Upper lobe of left lung (tissue), 6 donors: ENCODE data around the gene REV3L. TPM values are rescaled to one million over a fixed set of nuclear protein-coding genes. Genes with fewer than 3 reads are reported as not detected.

ENCODE experiments used
- ATAC-seq, 2 donors: fragments of 200-7000 bp; cut with Tn5 transposase; one replicate each; pipeline ENCODE4 v1.9.1; 2022; ENCODE audit warnings: mild to moderate bottlenecking in 2 of 2, moderate library complexity in 2 of 2; ENCODE audit not compliant: low FRiP score in 2 of 2
- DNase-seq, 2 donors: peaks; one replicate each; pipeline ENCODE4 v3.0.0-alpha.2; 2019 to 2020
- H3K27ac ChIP-seq, 4 donors: fragments of 200-600 bp; sonication (generic); one replicate each; pipeline ENCODE4 v1.5.1; 2016 to 2019
- H3K27me3 ChIP-seq, 4 donors: fragments of 200-600 bp; sonication (generic); one replicate each; pipeline ENCODE4 v1.5.1; 2017 to 2019
- H3K36me3 ChIP-seq, 4 donors: fragments of 200-600 bp; sonication (generic); one replicate each; pipeline ENCODE4 v1.5.1; 2016 to 2019
- H3K4me1 ChIP-seq, 4 donors: fragments of 200-600 bp; sonication (generic); one replicate each; pipeline ENCODE4 v1.5.1; 2018 to 2019
- H3K4me3 ChIP-seq, 4 donors: fragments of 200-600 bp; sonication (generic); one replicate each; pipeline ENCODE4 v1.5.1; 2017 to 2019; ENCODE audit warnings: mild to moderate bottlenecking in 2 of 4, moderate library complexity in 1 of 4
- H3K9me3 ChIP-seq, 4 donors: fragments of 200-600 bp; sonication (generic); one replicate each; pipeline ENCODE4 v1.5.1; 2018 to 2019
- CTCF ChIP-seq, 6 experiments: fragments of 450-650 bp in 4 of 6; fragments of 200-600 bp in 2 of 6; sonication (generic) in 2 of 6; IDR thresholded peaks; one replicate each; pipeline ENCODE4 v1.5.1; 2016 to 2019; ENCODE audit warnings: antibody characterized with exemption in 6 of 6
- EP300 ChIP-seq, 4 donors: sonication (generic); formaldehyde crosslinking; IDR thresholded peaks; one replicate each; pipeline ENCODE4 v1.5.1; 2017; ENCODE audit warnings: antibody characterized with exemption in 4 of 4, control low read depth in 2 of 4
- POLR2A ChIP-seq, 4 donors: fragments of 450-650 bp; IDR thresholded peaks; one replicate each; pipeline ENCODE4 v1.5.1; 2016 to 2017; ENCODE audit warnings: antibody characterized with exemption in 4 of 4, mild to moderate bottlenecking in 2 of 4
- POLR2AphosphoS5 ChIP-seq, 2 donors: sonication (generic); formaldehyde crosslinking; IDR thresholded peaks; one replicate each; pipeline ENCODE4 v1.5.1; 2017; ENCODE audit warnings: antibody characterized with exemption in 2 of 2
- WGBS, 2 donors: methylation state at CpG; one replicate each; pipeline ENCODE4 v1.1.5; 2017 to 2018; 5-methylcytosine and 5-hydroxymethylcytosine counted together
- total RNA-seq, 6 donors: library from RNA; depleted of rRNA in 4 of 6; stranded (reverse); fragments of >200 nt in 4 of 6; gene quantifications; one replicate each; pipeline versions ENCODE4 v1.1.0 to v1.2.1, GENCODE V29; 2016 to 2021
- donor health status: DM: no; HTN: no; CAD: no; lungs with moderate emphysema.
- donor health status: DM: no; HTN: yes; CAD: no; lungs with severe emphysema.

REV3L gene
- total RNA-seq, 6 donors from 2014 or later: 29.7 to 106 (median 38.0) TPM

GRCh38 chr6:111276335-111276734 lies 206.7 kb downstream of the REV3L start:
- DNase-seq (no peak), ATAC-seq (no peak)
- no peaks in the 10 kb centered on the region for H3K4me1 ChIP-seq
- H3K27ac ChIP-seq: no peak overlapping the region
- H3K9me3 ChIP-seq: peaks cover 16 to 23% (median 20%) of the 10 kb centered on the region in 4 donors
- peaks cover 21 to 66% (median 33%) of the 10 kb centered on the region in 4 donors for H3K36me3 ChIP-seq
- no peak overlapping the region for H3K4me3 ChIP-seq
- TF ChIP-seq POLR2A (IDR thresholded peaks at IDR 0.05): no peak
- 92 to 100% methylated on average over 2 of the region's 2 CpGs for WGBS, 2 donors
- H3K27me3 ChIP-seq: no peaks in the 10 kb centered on the region

GRCh38 chr6:111274593-111275217 lies 208.3 kb downstream of the REV3L start:
- TF ChIP-seq POLR2AphosphoS5 (IDR thresholded peaks at IDR 0.05): no peak
- TF ChIP-seq EP300 (IDR thresholded peaks at IDR 0.05): no peak
- no peak for TF ChIP-seq POLR2A (IDR thresholded peaks at IDR 0.05)
- no peak for TF ChIP-seq CTCF (IDR thresholded peaks at IDR 0.05)
- 97 to 98% methylated on average over 3 of the region's 3 CpGs for WGBS, 2 donors
- H3K4me1 ChIP-seq: no peaks in the 10 kb centered on the region
- H3K27me3 ChIP-seq: no peaks in the 10 kb centered on the region
- no peak overlapping the region for H3K4me3 ChIP-seq
- ATAC-seq (no peak), DNase-seq (no peak)
- no peak overlapping the region for H3K27ac ChIP-seq
- peaks cover 16 to 23% (median 20%) of the 10 kb centered on the region in 4 donors for H3K9me3 ChIP-seq
- peaks cover 21 to 64% (median 36%) of the 10 kb centered on the region in 4 donors for H3K36me3 ChIP-seq

- no peak for ATAC-seq
- Histone ChIP-seq H3K4me3 (no peak overlapping the region), H3K27ac (no peak overlapping the region), H3K4me1 (no peaks in the 10 kb centered on the region), H3K9me3 (peaks cover 14 to 19% (median 16%) of the 10 kb centered on the region in 4 donors), H3K36me3 (peaks cover 7 to 46% (median 30%) of the 10 kb centered on the region in 4 donors), H3K27me3 (no peaks in the 10 kb centered on the region)
- TF ChIP-seq POLR2AphosphoS5 (IDR thresholded peaks at IDR 0.05): no peak
- 95 to 100% methylated on average over 4 of the region's 4 CpGs for WGBS, 2 donors
- no peak for DNase-seq
These were observed 212.9 kb downstream of the REV3L start for GRCh38 chr6:111270121-111270520.

- 89 to 90% methylated on average over 1 of the region's 1 CpG for WGBS, 2 donors
- no peak for ATAC-seq
- TF ChIP-seq POLR2AphosphoS5 (IDR thresholded peaks at IDR 0.05) (no peak), POLR2A (IDR thresholded peaks at IDR 0.05) (no peak), EP300 (IDR thresholded peaks at IDR 0.05) (no peak), CTCF (IDR thresholded peaks at IDR 0.05) (no peak)
- no peak overlapping the region for H3K4me3 ChIP-seq
- DNase-seq: no peak
- H3K9me3 ChIP-seq: peaks cover 8 to 12% (median 10%) of the 10 kb centered on the region in 4 donors
- no peaks in the 10 kb centered on the region for H3K4me1 ChIP-seq
- peaks cover 3 to 43% (median 33%) of the 10 kb centered on the region in 4 donors for H3K36me3 ChIP-seq
- H3K27me3 ChIP-seq: no peaks in the 10 kb centered on the region
- no peak overlapping the region for H3K27ac ChIP-seq
These were observed 213.5 kb downstream of the REV3L start for GRCh38 chr6:111269401-111269970.

GRCh38 chr6:111267764-111268333 lies 215.2 kb downstream of the REV3L start:
- H3K27me3 ChIP-seq: no peaks in the 10 kb centered on the region
- peaks cover 0 to under 1% (median 0%) of the 10 kb centered on the region in 4 donors for H3K9me3 ChIP-seq
- 90 to 93% methylated on average over 7 of the region's 7 CpGs for WGBS, 2 donors
- no peak overlapping the region for H3K4me3 ChIP-seq
- TF ChIP-seq POLR2A (IDR thresholded peaks at IDR 0.05) (no peak), CTCF (IDR thresholded peaks at IDR 0.05) (no peak), EP300 (IDR thresholded peaks at IDR 0.05) (no peak), POLR2AphosphoS5 (IDR thresholded peaks at IDR 0.05) (no peak)
- ATAC-seq (no peak), DNase-seq (no peak)
- peaks cover 3 to 40% (median 25%) of the 10 kb centered on the region in 4 donors for H3K36me3 ChIP-seq
- no peaks in the 10 kb centered on the region for H3K4me1 ChIP-seq
- H3K27ac ChIP-seq: no peak overlapping the region
